Activated gamma-delta T cell treated with Interleukin-2 at 50 U/mL for 16 hours (primary cell): ENCODE measurements around the gene LPAR5.

ENCODE experiments used
- DNase-seq: peaks from one replicate; pipeline ENCODE4 v3.0.0-alpha.2; 2020

The LPAR5 gene

GRCh38 chr12:6635856-6636531, at the start of gene LPAR5:
Gene LPAR5, minus strand, starts transcription at chr12:6635959. Its CDS starts 14,711 bp downstream, at chr12:6621248.
- DNase-seq = peak; percentile 51

GRCh38 chr12:6684609-6685008, 48.9 kb upstream of the LPAR5 start:
- DNase-seq = no peak

GRCh38 chr12:6676962-6677361, 41.2 kb upstream of the LPAR5 start:
- no peak for DNase-seq

GRCh38 chr12:6672143-6672542, 36.4 kb upstream of the LPAR5 start:
- DNase-seq = no peak

GRCh38 chr12:6667559-6668210, 31.9 kb upstream of the LPAR5 start:
- DNase-seq = no peak

GRCh38 chr12:6666211-6666610, 30.5 kb upstream of the LPAR5 start:
- DNase-seq = no peak

GRCh38 chr12:6664902-6665301, 29.1 kb upstream of the LPAR5 start:
- DNase-seq = no peak

- peak; percentile 95 for DNase-seq
Observed at GRCh38 chr12:6662906-6663742, 27.4 kb upstream of the LPAR5 start, which contains the start of gene ING4. Gene ING4, minus strand, starts transcription at chr12:6663119. Its CDS starts 18 bp downstream, at chr12:6663101.

GRCh38 chr12:6662602-6662905, 26.8 kb upstream of the LPAR5 start:
- no peak for DNase-seq

GRCh38 chr12:6653987-6654386, 18.2 kb upstream of the LPAR5 start:
- no peak for DNase-seq

- DNase-seq = no peak
Observed at GRCh38 chr12:6653342-6653741, 17.6 kb upstream of the LPAR5 start.

GRCh38 chr12:6652391-6652790, 16.6 kb upstream of the LPAR5 start:
- DNase-seq = no peak

GRCh38 chr12:6650832-6651231, 15.1 kb upstream of the LPAR5 start:
- no peak for DNase-seq

- DNase-seq = no peak
Observed at GRCh38 chr12:6647083-6647604, 11.4 kb upstream of the LPAR5 start, which contains the start of gene ACRBP. Gene ACRBP, minus strand, starts transcription at chr12:6647432. Its CDS starts 66 bp downstream, at chr12:6647366.

GRCh38 chr12:6646276-6647082, 10.7 kb upstream of the LPAR5 start:
- no peak for DNase-seq

GRCh38 chr12:6644903-6645302, 9.1 kb upstream of the LPAR5 start:
- peak; percentile 19 for DNase-seq

GRCh38 chr12:6644257-6644596, 8.5 kb upstream of the LPAR5 start:
- no peak for DNase-seq

GRCh38 chr12:6643569-6644256, 8.0 kb upstream of the LPAR5 start:
- no peak for DNase-seq

GRCh38 chr12:6641131-6641530, 5.4 kb upstream of the LPAR5 start:
- no peak for DNase-seq

GRCh38 chr12:6640497-6640896, 4.7 kb upstream of the LPAR5 start:
- DNase-seq = no peak

GRCh38 chr12:6639151-6639801, 3.5 kb upstream of the LPAR5 start:
- DNase-seq = no peak

GRCh38 chr12:6638305-6638704, 2.5 kb upstream of the LPAR5 start:
- DNase-seq = no peak
